ENCODE measurements around the gene SLC9C2.

SLC9C2 gene

GRCh38 chr1:173509797-173510196 is 93.1 kb downstream of the SLC9C2 start:
- Histone ChIP-seq H3K4me1 (ENCODE audit: insufficient read depth, poor library complexity, severe bottlenecking) (peaks cover 17% of the 10 kb centered on the region), H3K36me3 (ENCODE audit: low read depth) (no peaks in the 10 kb centered on the region), H3K27me3 (ENCODE audit: insufficient read depth, poor library complexity, severe bottlenecking) (no peaks in the 10 kb centered on the region), H3K27ac (ENCODE audit: poor library complexity, severe bottlenecking) (no peak overlapping the region), H3K9me3 (ENCODE audit: severe bottlenecking) (no peaks in the 10 kb centered on the region), H3K4me3 (ENCODE audit: severe bottlenecking) (no peak overlapping the region)
- TF ChIP-seq, protein P1, sequence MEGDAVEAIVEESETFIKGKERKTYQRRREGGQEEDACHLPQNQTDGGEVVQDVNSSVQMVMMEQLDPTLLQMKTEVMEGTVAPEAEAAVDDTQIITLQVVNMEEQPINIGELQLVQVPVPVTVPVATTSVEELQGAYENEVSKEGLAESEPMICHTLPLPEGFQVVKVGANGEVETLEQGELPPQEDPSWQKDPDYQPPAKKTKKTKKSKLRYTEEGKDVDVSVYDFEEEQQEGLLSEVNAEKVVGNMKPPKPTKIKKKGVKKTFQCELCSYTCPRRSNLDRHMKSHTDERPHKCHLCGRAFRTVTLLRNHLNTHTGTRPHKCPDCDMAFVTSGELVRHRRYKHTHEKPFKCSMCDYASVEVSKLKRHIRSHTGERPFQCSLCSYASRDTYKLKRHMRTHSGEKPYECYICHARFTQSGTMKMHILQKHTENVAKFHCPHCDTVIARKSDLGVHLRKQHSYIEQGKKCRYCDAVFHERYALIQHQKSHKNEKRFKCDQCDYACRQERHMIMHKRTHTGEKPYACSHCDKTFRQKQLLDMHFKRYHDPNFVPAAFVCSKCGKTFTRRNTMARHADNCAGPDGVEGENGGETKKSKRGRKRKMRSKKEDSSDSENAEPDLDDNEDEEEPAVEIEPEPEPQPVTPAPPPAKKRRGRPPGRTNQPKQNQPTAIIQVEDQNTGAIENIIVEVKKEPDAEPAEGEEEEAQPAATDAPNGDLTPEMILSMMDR (IDR thresholded peaks at IDR 0.05; ENCODE audit: poor library complexity, severe bottlenecking) = no peak
- DNase-seq (ENCODE audit: low spot score) (no peak), ATAC-seq (ENCODE audit: low read depth) (no peak)

- no peaks in the 10 kb centered on the region for H3K9me3 ChIP-seq (ENCODE audit: severe bottlenecking)
- no peaks in the 10 kb centered on the region for H3K36me3 ChIP-seq (ENCODE audit: low read depth)
- DNase-seq (ENCODE audit: low spot score) (no peak), ATAC-seq (ENCODE audit: low read depth) (no peak)
- peaks cover 17% of the 10 kb centered on the region for H3K4me1 ChIP-seq (ENCODE audit: insufficient read depth, poor library complexity, severe bottlenecking)
- H3K27me3 ChIP-seq (ENCODE audit: insufficient read depth, poor library complexity, severe bottlenecking) = no peaks in the 10 kb centered on the region
- H3K27ac ChIP-seq (ENCODE audit: poor library complexity, severe bottlenecking) = no peak overlapping the region
- H3K4me3 ChIP-seq (ENCODE audit: severe bottlenecking) = no peak overlapping the region
- TF ChIP-seq, protein P1 (IDR thresholded peaks at IDR 0.05; ENCODE audit: poor library complexity, severe bottlenecking) = no peak
Measured at GRCh38 chr1:173508541-173508940, 94.3 kb downstream of the SLC9C2 start.

DNA sequence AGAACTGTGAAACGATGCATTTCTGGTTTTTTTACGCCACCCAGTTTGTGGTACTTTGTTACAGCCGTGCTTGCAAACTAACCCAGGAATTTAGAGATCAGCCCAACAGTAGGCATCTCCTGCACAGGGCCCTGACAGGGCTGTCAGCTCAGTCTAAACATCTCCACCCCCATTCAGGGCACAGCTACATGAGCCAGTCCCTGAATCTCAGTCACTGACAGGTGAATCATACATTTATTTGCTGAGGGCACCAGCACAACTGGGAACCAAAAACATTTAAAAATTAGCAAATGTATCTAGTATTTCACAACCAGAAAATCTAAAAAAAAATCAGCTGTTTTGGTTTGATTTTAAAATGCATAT is 95.0 kb downstream of the SLC9C2 start:
- Histone ChIP-seq H3K4me3 (ENCODE audit: severe bottlenecking) (no peak overlapping the region), H3K27me3 (ENCODE audit: insufficient read depth, poor library complexity, severe bottlenecking) (no peaks in the 10 kb centered on the region), H3K27ac (ENCODE audit: poor library complexity, severe bottlenecking) (peak overlapping the region; percentile 48), H3K36me3 (ENCODE audit: low read depth) (no peaks in the 10 kb centered on the region), H3K9me3 (ENCODE audit: severe bottlenecking) (no peaks in the 10 kb centered on the region), H3K4me1 (ENCODE audit: insufficient read depth, poor library complexity, severe bottlenecking) (peaks cover 17% of the 10 kb centered on the region)
- no peak for DNase-seq (ENCODE audit: low spot score)
- peak; percentile 62 for ATAC-seq (ENCODE audit: low read depth)
- TF ChIP-seq, protein P1 (IDR thresholded peaks at IDR 0.05; ENCODE audit: poor library complexity, severe bottlenecking) = no peak

GRCh38 chr1:173507205-173507846 is 95.5 kb downstream of the SLC9C2 start:
- H3K9me3 ChIP-seq (ENCODE audit: severe bottlenecking) = no peaks in the 10 kb centered on the region
- peaks cover 17% of the 10 kb centered on the region for H3K4me1 ChIP-seq (ENCODE audit: insufficient read depth, poor library complexity, severe bottlenecking)
- H3K4me3 ChIP-seq (ENCODE audit: severe bottlenecking) = no peak overlapping the region
- TF ChIP-seq, protein P1 (IDR thresholded peaks at IDR 0.05; ENCODE audit: poor library complexity, severe bottlenecking) = no peak
- no peaks in the 10 kb centered on the region for H3K36me3 ChIP-seq (ENCODE audit: low read depth)
- H3K27ac ChIP-seq (ENCODE audit: poor library complexity, severe bottlenecking) = peak overlapping the region; percentile 48
- ATAC-seq (ENCODE audit: low read depth) (peak; percentile 96), DNase-seq (ENCODE audit: low spot score) (no peak)
- no peaks in the 10 kb centered on the region for H3K27me3 ChIP-seq (ENCODE audit: insufficient read depth, poor library complexity, severe bottlenecking)

DNA sequence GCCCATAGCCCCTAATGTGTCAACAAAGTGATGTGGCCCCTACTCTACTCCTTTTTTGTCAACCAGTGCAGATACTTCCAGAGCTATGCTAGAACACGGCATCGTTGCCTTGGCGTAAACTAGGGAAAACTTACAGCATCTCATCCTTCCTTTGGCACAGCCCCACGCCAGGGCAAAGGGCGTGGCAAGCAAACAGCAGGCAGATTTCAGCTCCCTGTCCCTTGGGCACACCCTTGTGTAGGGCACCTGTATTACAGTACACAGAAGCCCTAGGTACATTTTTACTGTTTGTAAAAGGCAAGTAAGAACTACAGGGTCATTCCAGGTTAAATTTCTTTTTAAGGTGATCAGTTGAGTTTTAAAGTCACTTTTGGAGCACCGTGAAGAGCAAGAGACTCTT is 96.4 kb downstream of the SLC9C2 start:
- TF ChIP-seq, protein P1 (IDR thresholded peaks at IDR 0.05; ENCODE audit: poor library complexity, severe bottlenecking) = peak; percentile 16
- Histone ChIP-seq H3K27me3 (ENCODE audit: insufficient read depth, poor library complexity, severe bottlenecking) (no peaks in the 10 kb centered on the region), H3K9me3 (ENCODE audit: severe bottlenecking) (no peaks in the 10 kb centered on the region), H3K36me3 (ENCODE audit: low read depth) (no peaks in the 10 kb centered on the region), H3K4me3 (ENCODE audit: severe bottlenecking) (no peak overlapping the region), H3K4me1 (ENCODE audit: insufficient read depth, poor library complexity, severe bottlenecking) (peaks cover 17% of the 10 kb centered on the region), H3K27ac (ENCODE audit: poor library complexity, severe bottlenecking) (peak overlapping the region; percentile 48)
- no peak for ATAC-seq (ENCODE audit: low read depth)
- DNase-seq (ENCODE audit: low spot score) = no peak
